GM12864 (cell line): ENCODE measurements around the gene RNF6.

Experiments
- DNase-seq: peaks from one replicate; pipeline ENCODE4 v3.0.0-alpha.2; 2011; ENCODE audit warnings: low read depth
- H3K4me3 ChIP-seq: 2 replicates; pipeline ENCODE4 v1.5.1; 2011; ENCODE audit warnings: mild to moderate bottlenecking, low read depth, low read length, control low read depth
- CTCF ChIP-seq: IDR thresholded peaks from 2 replicates; pipeline ENCODE4 v1.5.1; 2011; ENCODE audit warnings: low read depth, mild to moderate bottlenecking, moderate library complexity, low read length, control low read depth, inconsistent platforms; ENCODE audit errors: missing control alignments

The RNF6 gene

GRCh38 chr13:26168835-26169234, 53.3 kb downstream of the RNF6 start:
- DNase-seq: no peak
- H3K4me3 ChIP-seq: no peak overlapping the region
- TF ChIP-seq CTCF: no peak

- no peak for TF ChIP-seq CTCF
- no peak overlapping the region for H3K4me3 ChIP-seq
- no peak for DNase-seq
Observed at GRCh38 chr13:26168237-26168814, 53.8 kb downstream of the RNF6 start.

- no peak for DNase-seq
- TF ChIP-seq CTCF: no peak
- no peak overlapping the region for H3K4me3 ChIP-seq
Observed at GRCh38 chr13:26163812-26164211, 58.3 kb downstream of the RNF6 start.
